GM23248 (cell line): ENCODE data around the gene RTN4R.
"Not testable (repeated sequence)": the region's sequence is repeated elsewhere in the genome, so short reads cannot be mapped to it uniquely, and the experiment has no call there.

Experiments
- EZH2 ChIP-seq: fragments of 200-600 bp; sonication (generic); IDR thresholded peaks from 2 replicates; pipeline ENCODE4 v1.6.1; 2018; ENCODE audit warnings: antibody characterized with exemption, mild to moderate bottlenecking; ENCODE audit not compliant: insufficient read depth, poor library complexity, severe bottlenecking
- EZH2phosphoT487 ChIP-seq: fragments of 200-600 bp; sonication (generic); IDR thresholded peaks from 2 replicates; pipeline ENCODE4 v1.6.1; 2018; ENCODE audit warnings: antibody characterized with exemption, moderate library complexity, mild to moderate bottlenecking, low read depth; ENCODE audit not compliant: insufficient read depth

- TF ChIP-seq EZH2, EZH2phosphoT487: not testable (repeated sequence)
These were observed 35.1 kb upstream of the RTN4R start for GRCh38 chr22:20303229-20303534.
